ENCODE measurements around the gene C6orf47.

Gene C6orf47

DNA sequence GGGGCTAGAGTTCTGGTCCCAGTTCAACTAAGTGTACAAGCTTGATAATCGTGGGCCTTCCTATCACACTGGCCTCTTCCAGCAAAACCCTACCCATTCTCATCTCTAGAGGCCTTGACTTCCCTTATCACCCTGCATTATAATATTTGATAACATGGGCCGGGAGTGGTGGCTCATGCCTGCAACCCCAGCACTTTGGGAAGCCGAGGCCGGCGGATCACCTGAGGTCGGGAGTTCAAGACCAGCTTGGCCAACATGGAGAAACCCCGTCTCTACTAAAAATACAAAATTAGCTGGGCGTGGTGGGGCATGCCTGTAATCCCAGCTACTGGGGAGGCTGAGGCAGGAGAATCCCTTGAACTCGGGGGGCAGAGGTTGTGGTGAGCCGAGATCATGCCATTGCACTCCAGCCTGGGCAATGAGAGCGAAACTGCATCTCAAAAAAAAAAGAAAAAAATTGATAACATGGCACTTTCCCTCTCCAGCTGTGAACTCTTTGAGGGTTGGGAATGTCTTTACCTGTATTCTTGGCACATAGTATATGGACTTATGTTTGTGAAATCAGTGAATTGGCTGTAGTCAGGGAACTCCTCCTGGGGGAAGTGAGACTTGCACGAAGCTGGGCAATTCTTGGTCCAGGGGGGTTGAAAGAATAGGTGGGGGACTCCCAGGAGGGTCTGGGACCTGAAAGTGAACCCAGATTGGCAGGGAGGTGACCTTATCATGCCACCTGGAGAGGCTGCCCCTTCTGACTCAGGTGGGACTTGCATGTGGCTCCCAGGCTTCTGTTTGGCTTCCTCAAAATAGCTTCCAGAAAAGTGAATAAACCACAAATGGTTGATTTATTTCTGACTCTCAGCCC, 915 bp upstream of the C6orf47 start:
- DNase-seq, result no peak
- no peak for TF ChIP-seq GATA1 (IDR thresholded peaks at IDR 0.05; ENCODE audit: low read depth, low read length)
- TF ChIP-seq POLR2A (IDR thresholded peaks at IDR 0.05; ENCODE audit: low read length), result no peak

DNA sequence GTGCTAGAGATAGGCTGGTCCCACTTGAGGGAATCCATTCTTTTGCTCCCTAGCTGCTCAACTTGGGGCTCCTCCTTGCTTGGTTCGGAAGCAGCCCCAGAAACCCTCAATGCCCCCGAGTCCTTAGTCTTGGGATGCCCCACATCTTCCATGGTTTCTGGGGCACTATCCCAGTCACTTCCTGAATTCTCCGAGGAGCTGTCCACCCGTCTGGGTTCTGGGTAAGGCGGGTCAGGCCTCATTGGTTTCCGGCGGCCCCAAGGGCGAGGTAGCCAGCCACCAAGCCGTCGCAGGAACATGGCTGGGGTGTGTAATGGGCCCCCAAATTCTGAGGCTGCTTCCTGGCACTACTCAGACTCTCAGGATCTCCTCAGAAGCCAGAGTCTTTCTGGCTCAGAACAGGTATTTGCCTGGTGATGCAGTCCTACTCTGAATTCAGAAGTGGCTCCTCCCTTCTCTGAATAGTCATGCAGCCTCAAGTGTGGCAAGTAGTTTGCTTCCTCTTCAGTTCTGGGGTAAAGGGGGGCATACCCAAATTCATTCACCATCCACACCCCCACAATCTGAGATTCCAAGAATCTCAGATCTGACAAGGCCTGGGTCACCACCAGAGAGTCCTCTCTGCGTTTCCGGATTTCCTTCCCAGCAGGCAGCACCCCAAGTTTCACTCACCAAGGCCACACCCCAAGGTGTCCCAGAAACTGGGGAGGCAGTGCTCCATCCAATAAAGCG, 763 bp downstream of the C6orf47 start:
- peak in 1 of 2 experiments; percentile 60 for DNase-seq

DNA sequence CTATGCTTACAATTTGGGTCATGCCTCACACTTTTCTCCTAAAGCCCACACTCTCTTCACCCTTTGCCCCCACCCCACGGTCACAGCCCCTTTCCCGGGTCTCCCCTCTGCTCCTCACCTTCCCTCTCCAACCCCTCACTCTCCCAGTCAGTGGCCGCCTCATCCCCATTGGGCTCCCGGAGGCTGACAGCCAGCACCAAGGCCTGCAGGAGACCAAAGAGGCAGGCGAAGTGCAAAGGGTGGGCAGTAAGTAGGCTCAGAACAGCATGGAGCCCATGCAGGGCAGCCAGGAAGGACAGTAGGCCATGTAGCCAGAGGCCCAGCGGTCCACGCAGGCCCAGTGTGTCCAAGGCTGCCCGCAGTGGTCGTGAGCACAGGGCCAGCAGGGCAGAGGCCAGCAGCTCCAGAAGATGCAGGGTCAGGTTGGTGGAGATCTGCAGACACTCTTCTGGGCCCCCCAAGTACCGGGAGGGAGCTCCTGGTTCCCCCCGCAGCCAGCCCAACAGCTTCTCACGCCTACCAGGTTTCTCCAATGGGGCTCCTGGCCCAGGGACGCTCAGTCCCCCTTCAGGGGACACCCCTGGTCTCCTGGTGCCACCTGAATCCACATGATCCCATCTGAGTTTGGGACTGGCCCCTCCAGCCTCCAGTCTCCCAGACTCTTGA, 1.5 kb downstream of the C6orf47 start:
- no peak for TF ChIP-seq GATA1 (IDR thresholded peaks at IDR 0.05; ENCODE audit: low read depth, low read length)
- no peak for TF ChIP-seq POLR2A (IDR thresholded peaks at IDR 0.05; ENCODE audit: low read length)
- DNase-seq, result no peak

More for the DNA sequence above, 763 bp downstream of the C6orf47 start:
- TF ChIP-seq POLR2A (IDR thresholded peaks at IDR 0.05; ENCODE audit: low read length) (no peak), GATA1 (IDR thresholded peaks at IDR 0.05; ENCODE audit: low read depth, low read length) (no peak)

DNA sequence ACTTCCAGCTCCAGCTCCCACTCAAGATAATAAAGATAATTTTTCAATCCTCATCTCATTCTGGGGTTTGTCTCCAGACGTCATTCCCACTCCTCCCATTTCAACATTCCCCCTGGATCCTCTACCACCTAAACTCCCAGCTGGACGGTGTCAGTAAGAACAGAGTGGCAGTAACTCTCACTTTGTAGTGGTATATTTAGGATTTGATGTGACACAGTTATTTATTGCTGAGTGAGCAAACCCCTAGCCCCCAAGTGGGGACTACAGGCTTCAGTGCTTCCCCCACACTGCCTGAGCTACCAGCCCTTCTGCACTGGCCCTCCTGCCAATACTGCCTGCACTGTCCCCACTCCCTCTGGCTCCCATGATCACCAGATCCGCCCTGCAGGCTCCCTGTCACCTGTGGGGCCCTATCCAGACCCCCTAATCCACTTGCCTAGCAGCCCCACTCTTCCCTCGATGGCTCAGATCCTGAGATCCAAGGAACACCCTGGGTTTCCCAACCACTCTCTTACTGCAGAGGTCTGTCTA, 2.4 kb downstream of the C6orf47 start:
- TF ChIP-seq POLR2A (IDR thresholded peaks at IDR 0.05; ENCODE audit: low read length) (no peak), GATA1 (IDR thresholded peaks at IDR 0.05; ENCODE audit: low read depth, low read length) (no peak)
- DNase-seq, result no peak

DNA sequence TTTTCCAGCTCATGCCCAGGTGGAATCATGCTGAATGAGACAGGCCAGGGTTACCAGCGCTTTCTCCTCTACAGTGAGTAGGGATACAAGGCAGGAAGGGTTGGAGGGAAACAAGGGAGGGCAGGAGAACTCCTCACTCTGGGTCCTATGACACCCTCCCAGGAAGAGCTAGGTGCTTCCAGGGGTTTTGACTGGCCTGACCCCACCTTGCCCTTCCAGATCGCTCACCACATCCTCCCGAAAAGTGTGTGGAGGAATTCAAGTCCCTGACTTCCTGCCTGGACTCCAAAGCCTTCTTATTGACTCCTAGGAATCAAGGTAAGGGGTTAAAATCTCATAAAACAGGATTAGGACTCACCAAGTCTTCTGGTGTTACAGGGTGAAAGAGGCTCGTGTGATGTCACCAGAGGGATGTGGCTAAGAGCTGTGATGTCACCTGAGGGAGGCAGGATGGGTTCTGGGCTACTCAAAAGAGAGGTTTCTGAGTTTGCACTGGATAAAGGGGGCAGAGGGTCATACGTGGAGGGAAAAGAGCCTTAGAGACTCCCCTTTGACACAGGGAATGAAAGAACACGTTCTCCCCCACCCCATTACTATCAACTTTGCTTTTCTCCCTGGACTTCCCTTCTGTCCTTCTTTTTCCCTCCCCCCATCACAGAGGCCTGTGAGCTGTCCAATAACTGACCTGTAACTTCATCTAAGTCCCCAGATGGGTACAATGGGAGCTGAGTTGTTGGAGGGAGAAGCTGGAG, 3.0 kb downstream of the C6orf47 start:
- peak; percentile 27 to 60 for DNase-seq
- no peak for TF ChIP-seq GATA1 (IDR thresholded peaks at IDR 0.05; ENCODE audit: low read depth, low read length)
- no peak for TF ChIP-seq POLR2A (IDR thresholded peaks at IDR 0.05; ENCODE audit: low read length)

DNA sequence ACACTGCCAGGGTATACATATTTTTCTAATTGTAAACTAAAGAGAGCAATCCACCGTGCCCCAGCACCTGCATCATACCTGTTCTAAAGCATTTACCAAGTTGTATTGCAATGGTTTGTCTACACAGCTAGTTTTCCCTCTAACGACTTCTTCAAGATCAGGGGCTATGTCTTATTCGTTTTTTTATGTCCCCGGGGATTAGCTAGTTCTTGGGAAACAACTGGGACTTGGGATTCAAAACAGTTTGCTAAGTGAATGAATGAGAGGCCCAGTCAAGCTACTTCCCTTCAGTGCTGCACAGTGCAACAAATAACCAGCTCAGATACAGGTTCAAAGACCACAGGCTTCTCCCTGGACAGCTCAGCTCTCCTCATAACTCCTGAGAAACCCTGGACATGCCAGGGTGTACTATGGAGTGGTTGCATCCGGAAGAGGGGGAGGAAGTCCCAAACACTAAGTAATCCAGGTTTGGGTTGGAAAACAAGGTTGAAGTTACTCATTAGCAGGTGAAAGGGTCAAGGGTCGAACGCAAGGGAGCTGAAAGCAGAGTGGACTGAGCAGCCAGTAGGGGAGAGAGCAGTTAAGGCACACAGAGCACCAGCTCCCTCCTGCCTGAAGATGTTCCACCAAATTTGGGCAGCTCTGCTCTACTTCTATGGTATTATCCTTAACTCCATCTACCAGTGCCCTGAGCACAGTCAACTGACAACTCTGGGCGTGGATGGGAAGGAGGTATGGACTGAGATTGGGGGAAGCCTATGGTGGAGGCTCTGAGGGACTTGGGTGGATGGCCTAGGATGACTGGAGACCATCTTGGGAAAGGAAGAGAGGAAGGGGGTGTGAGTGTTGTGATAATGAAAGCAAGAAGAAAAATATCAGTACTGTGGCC, 5.0 kb downstream of the C6orf47 start, which contains the start of gene APOM:
Gene APOM, plus strand, starts transcription at position 546 of the 889 bp plus-strand sequence. Its CDS starts 73 bp downstream, at position 619.
- TF ChIP-seq GATA1 (IDR thresholded peaks at IDR 0.05; ENCODE audit: low read depth, low read length), result no peak
- TF ChIP-seq POLR2A (IDR thresholded peaks at IDR 0.05; ENCODE audit: low read length), result no peak
- DNase-seq, result no peak

DNA sequence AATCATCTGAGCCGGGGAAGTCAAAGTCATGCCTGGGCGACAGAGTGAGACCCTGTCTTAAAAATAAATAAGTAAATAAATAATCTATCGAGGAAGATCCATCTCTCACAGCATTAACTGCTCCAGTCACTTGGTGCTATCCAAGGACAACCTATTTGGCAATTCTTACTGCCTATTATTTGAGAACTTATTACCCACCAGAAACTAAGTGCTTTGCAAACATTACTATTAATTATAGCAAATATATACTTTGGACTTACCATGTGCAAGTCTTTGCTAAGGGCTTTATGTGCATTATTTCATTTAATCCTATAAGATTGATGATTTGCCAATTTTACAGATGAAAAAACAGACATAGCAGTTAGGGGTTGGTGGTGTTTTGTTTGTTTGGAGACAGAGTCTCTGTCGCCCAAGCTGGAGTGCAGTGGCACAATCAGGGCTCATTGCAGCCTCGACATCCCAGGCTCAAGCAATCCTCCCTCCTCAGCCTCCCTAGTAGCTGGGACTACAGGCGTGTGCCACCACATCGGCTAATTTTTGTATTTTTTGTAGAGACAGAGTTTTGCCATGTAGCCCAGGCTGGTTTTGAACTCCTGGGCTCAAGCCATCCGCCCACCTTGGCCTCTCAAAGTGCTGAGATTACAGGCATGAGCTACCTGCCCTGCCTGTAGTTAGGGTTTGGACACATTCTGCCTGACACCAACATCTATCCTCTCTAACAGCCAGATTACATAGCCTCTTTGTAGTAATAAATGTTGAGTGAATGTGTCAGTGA, 5.8 kb downstream of the C6orf47 start:
- TF ChIP-seq GATA1 (IDR thresholded peaks at IDR 0.05; ENCODE audit: low read depth, low read length) (no peak), POLR2A (IDR thresholded peaks at IDR 0.05; ENCODE audit: low read length) (no peak)
- DNase-seq, result no peak

DNA sequence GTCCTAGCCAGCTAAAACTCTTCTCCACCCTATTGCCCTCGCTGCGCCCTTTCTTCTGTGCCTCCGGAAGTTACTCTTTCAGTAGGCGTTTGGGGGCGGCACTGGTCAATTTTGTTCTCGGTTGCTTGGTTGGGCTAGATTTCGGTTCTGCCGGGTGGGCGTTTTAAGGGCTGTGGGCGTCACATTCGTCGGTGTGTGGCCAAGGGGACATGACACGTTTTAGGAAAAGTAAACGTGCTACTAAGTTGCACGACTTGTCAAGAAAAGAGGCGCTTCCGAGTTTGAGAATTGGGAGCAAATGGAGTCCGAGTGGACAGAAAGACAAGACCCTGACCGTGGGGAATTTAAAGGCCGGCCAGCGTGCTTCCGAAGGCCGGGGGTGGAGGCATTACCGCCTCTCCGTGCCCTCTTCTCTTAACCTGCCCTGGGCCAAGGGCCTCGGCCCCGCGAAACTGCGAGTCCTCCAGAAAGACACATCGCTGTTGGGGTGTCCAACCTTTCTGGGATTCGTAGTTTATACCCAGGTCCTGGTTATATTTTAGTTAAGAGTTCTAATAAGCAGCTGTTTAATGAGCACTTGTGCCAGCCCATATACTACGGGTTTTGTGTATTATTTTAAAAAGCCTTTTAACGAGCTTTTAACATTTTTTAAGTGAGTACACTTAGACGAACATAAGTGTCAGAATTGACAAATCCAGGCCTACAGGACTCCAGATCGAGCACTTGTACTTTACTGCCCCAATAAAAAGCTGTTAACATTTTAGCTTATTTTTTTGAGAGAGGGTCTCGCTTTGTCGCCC, 7.5 kb downstream of the C6orf47 start:
- peak in 1 of 2 experiments; percentile 98 for DNase-seq
- peak; percentile 52 for TF ChIP-seq POLR2A (IDR thresholded peaks at IDR 0.05; ENCODE audit: low read length)
- no peak for TF ChIP-seq GATA1 (IDR thresholded peaks at IDR 0.05; ENCODE audit: low read depth, low read length)

DNA sequence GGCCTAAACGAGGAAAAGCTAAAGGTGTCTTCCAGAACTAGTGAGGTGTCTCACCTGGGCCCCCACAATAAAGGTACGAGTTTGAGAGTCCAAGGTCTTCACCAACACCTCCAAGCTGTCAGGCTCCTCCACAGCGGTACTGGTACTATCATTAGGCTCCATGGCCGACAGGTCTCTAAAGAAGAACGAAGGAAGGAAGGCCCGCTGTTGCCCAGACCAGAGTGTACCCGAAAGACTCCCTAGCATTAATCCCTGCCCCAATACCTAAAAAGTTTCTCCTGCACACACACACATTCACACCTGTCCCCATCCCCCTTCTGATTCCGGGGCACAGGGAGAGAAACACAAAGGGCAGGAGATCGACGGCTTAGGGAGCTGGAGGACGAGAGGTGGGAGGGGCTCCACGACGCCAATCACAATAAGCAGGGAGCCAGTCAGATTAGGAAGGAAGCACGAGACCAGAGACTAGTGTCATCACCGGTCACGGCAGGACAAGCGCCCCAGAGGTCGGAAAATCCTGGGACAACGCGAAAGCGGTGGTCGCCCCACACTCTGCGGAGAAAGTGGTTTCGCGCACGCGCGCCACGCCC, 8.9 kb downstream of the C6orf47 start:
- DNase-seq, result peak; percentile 88 to 92
- TF ChIP-seq POLR2A (IDR thresholded peaks at IDR 0.05; ENCODE audit: low read length) (no peak), GATA1 (IDR thresholded peaks at IDR 0.05; ENCODE audit: low read depth, low read length) (no peak)

DNA sequence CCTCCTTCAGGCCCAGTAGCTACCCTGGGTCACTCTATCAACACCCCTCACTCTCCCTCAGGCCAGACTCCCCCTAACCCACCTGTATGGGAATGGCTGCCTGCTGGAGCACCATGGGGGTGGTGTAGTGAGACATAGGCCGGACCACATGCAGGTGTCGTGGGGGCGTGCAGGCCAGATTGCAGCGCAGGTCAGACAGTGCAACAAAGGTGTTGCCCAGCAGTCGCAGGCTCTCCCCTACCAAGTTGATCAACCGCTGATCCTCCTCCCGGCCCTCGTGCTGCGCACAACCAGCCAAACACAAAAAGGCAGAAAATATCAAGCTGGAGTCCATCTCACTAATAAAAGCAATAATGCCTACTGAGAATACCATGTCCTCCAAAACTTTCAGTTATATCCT, 15.3 kb downstream of the C6orf47 start:
- TF ChIP-seq GATA1 (IDR thresholded peaks at IDR 0.05; ENCODE audit: low read depth, low read length) (no peak), POLR2A (IDR thresholded peaks at IDR 0.05; ENCODE audit: low read length) (no peak)
- no peak for DNase-seq

Data from erythroblast (primary cell).